ENCODE data around the gene PCK2.

DNA sequence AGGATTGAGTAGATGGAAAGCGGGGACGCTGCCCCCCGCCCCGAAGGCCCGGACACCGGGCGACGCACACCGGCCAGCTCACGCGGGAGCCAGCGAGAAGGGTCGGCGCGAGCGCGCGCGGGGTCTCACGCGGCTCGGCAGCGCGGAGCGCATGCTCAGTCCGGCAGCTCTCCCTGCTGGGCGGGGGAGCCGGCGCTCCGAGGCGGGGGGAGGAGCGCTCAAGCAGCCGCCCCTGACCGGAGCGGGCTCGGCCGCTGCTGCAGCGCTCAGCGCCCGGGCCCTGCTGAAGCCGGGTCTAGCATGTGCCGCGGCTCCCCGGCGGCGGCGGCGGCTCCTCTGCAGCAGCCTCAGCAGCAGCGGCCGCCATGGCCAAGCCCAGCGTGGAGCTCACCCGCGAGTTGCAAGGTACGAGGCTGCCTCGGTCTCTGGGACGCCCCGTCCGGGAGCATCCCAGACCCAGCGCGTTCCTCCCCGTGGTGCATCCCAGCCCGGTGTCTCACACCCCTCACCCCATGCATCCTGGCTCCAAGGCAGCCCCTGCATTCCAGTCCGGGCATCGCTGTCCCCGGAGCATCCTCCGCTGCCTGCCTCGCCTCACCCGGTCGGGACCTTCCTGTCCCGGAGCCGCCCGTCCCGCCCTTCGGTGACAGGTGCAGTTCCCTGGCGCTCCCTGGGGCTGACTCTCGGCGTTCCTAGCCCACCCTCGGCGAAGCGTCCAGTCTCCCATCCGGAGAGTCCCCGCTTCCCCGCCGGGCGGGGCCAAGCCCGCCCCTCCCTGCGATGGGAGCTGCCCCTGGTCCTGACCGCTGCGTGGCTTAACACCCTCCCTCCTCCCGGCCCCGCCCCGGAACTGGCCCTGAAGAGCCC is 42.1 kb upstream of the PCK2 start, which contains the start of gene CARMIL3:
- no peak for TF ChIP-seq HDGF (IDR thresholded peaks at IDR 0.05; ENCODE audit: borderline replicate concordance)
- TF ChIP-seq ZNF384 (IDR thresholded peaks at IDR 0.05) = no peak
- no peak for TF ChIP-seq FOXA1 (IDR thresholded peaks at IDR 0.05)
- no peak; the same call in 1 of the 2 replicates for TF ChIP-seq TARDBP (IDR thresholded peaks at IDR 0.05)
- no peak for TF ChIP-seq SP1 (IDR thresholded peaks at IDR 0.05)
- TF ChIP-seq ELF4 (IDR thresholded peaks at IDR 0.05) = no peak
- TF ChIP-seq NFRKB (IDR thresholded peaks at IDR 0.05) = no peak
